ENCODE results near the gene AQP1.

AQP1 gene

DNA sequence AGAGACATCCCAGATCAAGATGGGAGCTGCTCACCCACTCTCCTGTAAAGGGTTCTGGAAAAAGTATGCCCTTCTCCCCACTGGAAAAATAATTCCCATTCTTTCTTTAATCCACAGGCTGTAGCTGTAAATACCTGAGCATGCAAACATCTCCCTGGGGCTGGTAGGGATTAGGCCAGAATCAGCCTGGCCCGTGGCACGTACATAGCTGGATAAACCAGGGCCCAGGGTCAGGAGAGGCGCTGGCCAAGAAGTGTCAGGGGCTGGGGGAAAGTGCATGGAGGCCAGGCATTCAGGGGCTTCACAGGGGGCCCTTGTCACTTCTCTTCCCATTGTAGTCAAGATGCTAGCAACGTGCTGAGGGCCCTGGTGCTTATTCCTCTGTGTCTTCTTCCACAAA, 30.7 kb upstream of the AQP1 start:
- no peak for DNase-seq (ENCODE audit: low read depth)
- TF ChIP-seq, protein P1, sequence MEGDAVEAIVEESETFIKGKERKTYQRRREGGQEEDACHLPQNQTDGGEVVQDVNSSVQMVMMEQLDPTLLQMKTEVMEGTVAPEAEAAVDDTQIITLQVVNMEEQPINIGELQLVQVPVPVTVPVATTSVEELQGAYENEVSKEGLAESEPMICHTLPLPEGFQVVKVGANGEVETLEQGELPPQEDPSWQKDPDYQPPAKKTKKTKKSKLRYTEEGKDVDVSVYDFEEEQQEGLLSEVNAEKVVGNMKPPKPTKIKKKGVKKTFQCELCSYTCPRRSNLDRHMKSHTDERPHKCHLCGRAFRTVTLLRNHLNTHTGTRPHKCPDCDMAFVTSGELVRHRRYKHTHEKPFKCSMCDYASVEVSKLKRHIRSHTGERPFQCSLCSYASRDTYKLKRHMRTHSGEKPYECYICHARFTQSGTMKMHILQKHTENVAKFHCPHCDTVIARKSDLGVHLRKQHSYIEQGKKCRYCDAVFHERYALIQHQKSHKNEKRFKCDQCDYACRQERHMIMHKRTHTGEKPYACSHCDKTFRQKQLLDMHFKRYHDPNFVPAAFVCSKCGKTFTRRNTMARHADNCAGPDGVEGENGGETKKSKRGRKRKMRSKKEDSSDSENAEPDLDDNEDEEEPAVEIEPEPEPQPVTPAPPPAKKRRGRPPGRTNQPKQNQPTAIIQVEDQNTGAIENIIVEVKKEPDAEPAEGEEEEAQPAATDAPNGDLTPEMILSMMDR (conservative IDR thresholded peaks at IDR 0.05; ENCODE audit: control insufficient read depth, insufficient read depth, low read depth, low read length), result no peak
- H3K4me3 ChIP-seq (ENCODE audit: control insufficient read depth, low read depth, low read length), result no peak overlapping the region

DNA sequence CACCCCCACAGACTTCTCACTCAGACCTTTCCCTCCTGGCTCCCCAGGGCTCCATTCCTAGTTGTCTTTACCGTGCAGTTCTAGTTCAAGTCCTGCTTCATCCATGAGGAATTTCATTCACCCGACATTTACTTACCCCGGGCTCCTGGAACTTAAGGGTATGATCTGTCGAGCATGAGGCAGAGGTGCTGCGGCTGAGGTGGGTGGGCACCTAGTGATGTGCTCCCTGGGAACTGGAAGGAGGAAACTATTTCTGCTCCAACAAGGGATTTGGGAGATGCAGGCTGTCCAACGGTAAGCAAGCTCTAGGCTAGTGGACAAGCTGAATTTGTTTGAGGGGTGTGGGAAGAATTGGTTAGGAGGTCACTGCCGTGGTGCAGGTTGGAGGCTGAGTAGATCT, 30.2 kb upstream of the AQP1 start:
- DNase-seq (ENCODE audit: low read depth), result no peak
- TF ChIP-seq, protein P1 (conservative IDR thresholded peaks at IDR 0.05; ENCODE audit: control insufficient read depth, insufficient read depth, low read depth, low read length), result no peak
- H3K4me3 ChIP-seq (ENCODE audit: control insufficient read depth, low read depth, low read length), result no peak overlapping the region

DNA sequence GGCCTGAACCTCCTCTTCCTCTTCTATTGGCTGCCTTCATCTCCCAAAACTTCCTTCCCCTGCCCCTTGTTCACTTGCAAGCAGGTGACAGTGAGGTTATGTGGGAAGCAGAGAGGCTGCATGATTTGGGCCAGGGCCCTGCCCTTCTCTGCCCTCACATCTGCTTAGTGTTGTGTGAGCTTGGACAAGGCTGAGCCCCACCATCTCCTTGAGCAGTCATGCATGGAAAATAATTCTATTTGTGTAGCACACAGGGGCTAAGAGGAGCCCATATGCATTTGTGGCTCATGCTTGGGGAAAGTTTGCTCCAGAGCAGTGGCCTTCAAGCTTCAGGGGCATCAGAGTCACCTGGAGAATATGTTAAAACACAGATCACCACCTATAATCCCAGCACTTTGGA, 26.8 kb upstream of the AQP1 start:
- TF ChIP-seq, protein P1 (conservative IDR thresholded peaks at IDR 0.05; ENCODE audit: control insufficient read depth, insufficient read depth, low read depth, low read length), result no peak
- no peak for DNase-seq (ENCODE audit: low read depth)
- H3K4me3 ChIP-seq (ENCODE audit: control insufficient read depth, low read depth, low read length), result no peak overlapping the region

DNA sequence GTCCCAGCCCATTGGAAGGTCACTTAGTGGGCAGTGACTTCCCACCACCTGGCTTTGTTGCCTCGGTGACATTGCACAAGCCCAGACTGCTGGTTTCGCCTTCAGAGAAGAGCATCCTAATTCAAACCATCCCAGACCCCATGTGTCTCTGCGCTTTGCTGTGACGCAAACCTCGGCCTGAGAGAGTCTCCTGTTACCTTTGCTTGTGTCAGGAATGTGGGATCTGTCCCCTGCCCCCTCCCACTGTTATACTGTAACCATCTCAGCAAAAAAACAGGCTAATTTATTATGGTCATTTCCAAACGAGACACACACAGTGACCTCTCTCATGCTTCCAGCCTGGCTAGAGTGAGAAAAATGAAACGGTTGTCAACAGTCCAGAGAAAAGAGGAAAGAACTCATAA, 25.0 kb upstream of the AQP1 start:
- TF ChIP-seq, protein P1 (conservative IDR thresholded peaks at IDR 0.05; ENCODE audit: control insufficient read depth, insufficient read depth, low read depth, low read length), result no peak
- DNase-seq (ENCODE audit: low read depth), result peak; percentile 84
- no peak overlapping the region for H3K4me3 ChIP-seq (ENCODE audit: control insufficient read depth, low read depth, low read length)

DNA sequence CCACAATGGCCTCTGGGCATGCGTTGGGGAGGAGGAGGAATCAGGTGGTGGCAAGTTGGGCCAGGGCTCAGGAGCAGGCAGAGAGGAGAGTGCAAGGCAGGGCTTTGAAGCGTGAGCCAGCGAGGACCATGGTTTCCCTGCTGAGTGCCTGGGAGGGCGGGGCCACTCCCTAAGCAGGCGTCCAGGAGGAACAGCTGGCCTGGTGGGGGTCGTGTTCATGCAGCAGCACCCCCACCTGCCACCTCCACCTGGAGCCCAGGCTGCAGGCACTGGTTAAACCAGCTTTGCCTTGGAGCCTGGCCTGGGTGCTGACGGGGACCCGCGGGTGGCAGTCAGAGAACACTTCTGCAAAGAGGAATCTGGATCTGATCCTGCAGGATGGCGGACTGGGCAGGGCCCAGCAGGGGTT, 24.2 kb upstream of the AQP1 start:
- TF ChIP-seq, protein P1 (conservative IDR thresholded peaks at IDR 0.05; ENCODE audit: control insufficient read depth, insufficient read depth, low read depth, low read length), result no peak
- DNase-seq (ENCODE audit: low read depth), result no peak
- H3K4me3 ChIP-seq (ENCODE audit: control insufficient read depth, low read depth, low read length), result no peak overlapping the region

DNA sequence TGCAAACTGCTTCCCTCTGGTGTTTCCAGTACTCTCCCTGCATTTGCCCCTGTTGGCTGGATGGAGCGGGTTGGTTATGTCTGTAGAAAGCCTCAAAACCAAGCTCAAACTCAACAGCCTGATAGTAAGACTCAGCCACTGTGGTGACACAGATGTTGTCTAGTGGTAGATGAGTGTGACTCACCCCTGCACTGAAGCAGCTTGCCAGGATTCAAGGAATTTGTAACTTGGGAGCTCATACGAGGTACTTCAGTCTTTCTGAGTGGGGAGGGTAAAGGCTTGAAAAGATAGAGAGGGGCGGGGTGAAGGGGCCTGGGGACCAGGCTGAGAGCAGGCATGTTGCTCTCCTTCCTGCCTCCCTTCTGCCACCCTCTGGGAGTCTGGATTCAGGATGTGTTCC, 22.9 kb upstream of the AQP1 start:
- peak; percentile 88 for DNase-seq (ENCODE audit: low read depth)

More for the DNA sequence above, 22.9 kb upstream of the AQP1 start:
- TF ChIP-seq, protein P1 (conservative IDR thresholded peaks at IDR 0.05; ENCODE audit: control insufficient read depth, insufficient read depth, low read depth, low read length), result no peak
- no peak overlapping the region for H3K4me3 ChIP-seq (ENCODE audit: control insufficient read depth, low read depth, low read length)
